Measurements from ENCODE around the gene NAA20. TPM values are rescaled to one million over a fixed set of nuclear protein-coding genes. Genes with fewer than 3 reads are reported as not detected.

The NAA20 gene
- total RNA-seq, 1 experiment from 2014 or later: 113 TPM

DNA sequence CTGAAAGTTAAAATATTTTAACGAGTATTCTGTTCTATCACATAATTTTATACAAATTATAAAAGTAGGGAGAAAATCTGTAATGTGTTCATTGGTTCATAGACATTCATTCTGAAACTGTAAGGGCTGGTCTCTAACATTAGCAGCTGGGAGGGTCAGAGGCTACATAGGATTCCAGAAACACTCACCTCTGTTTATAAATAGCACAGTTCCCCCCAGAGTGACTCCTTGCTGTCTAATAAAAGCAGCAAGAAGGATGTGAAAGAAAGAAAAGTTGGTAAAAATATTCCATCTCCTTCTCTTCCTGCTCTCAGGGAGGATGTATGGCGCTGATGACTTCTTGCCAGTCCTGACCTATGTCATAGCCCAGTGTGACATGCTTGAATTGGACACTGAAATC is 25.3 kb upstream of the NAA20 start:
- H3K79me2 ChIP-seq (ENCODE audit: low read length): peaks cover 83% of the 10 kb centered on the region

DNA sequence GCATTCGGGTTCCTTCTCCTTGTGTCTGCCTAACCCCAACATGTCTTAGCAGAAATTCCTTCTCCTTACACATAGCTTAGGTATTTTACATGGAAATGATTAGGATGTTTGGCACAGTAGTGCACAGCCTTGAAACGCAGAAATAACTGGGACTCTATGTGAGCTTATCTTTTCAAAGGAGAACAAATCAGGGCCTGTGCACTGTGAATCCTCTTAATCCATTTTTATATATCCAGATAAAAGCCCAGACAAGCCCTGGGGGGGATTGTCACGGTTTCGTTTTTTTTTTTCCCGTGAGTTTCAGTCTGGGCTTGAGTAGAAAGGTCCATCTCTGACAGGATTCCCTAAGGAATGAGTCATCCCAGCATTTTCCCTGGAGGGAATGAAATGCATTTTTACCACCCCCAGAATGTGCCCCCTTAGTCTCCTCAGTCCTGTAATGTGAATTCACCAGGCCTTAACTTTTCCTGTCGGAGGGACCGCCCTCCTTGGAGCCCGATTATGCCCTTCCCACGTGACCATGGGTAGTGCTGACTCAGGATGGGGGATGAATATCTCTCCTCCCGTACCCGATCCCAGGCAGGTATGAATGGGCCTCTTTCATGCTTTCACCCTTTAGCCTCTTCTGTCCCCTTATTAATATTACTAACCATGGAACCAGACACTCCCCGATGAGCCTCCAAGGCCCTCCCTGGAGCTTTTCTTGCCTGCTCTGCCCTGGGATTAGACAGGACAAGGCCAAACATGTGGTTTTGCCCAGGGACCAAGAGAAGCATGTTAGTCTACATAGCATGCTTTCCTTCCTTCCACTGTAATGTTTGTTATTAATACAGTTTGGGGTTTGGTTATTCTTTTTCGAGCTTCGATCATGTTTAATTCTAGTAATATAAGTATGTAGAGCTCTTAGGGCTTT is 23.9 kb upstream of the NAA20 start:
- Histone ChIP-seq H3K9me3 (ENCODE audit: low read length) (no peaks in the 10 kb centered on the region), H3K9ac (ENCODE audit: low read length) (peak overlapping the region; percentile 81), H3K36me3 (ENCODE audit: low read depth, low read length) (peaks cover 60% of the 10 kb centered on the region), H3K9me2 (replicated peaks; ENCODE audit: low read length) (no peaks in the 10 kb centered on the region), H4K20me1 (ENCODE audit: low read length) (no peaks in the 10 kb centered on the region), H3K27ac (ENCODE audit: low read length) (peak overlapping the region; percentile 96), H3K27me3 (ENCODE audit: low read length) (no peaks in the 10 kb centered on the region), H3K4me1 (ENCODE audit: insufficient read depth, low read length) (peaks cover 55% of the 10 kb centered on the region), H3K4me3 (ENCODE audit: low read length) (peak overlapping the region; percentile 52), H3K4me2 (ENCODE audit: low read length) (peak overlapping the region; percentile 80), H2AFZ (ENCODE audit: low read length) (peak overlapping the region; percentile 20; the same call in 1 of the 2 replicates), H3F3A (ENCODE audit: low read length, unreplicated experiment) (peaks cover 16% of the 10 kb centered on the region), H3K79me2 (ENCODE audit: low read length) (peaks cover 73% of the 10 kb centered on the region)
- ChIA-PET POLR2A (ENCODE audit: unreplicated experiment) (interaction anchor here (0.5 to 2.5 kb wide), 11 partner anchors 8 to 279 kb away, joined by 4 to 34 read pairs (median 8); partner anchors contain the start of gene RIN2), CTCF (interaction anchor here (0.5 to 1.1 kb wide), 10 partner anchors 11 to 1104 kb away, joined by 3 to 8 read pairs (median 4); no protein-coding TSS in a partner anchor)
- DNase-seq (peak; percentile 91), ATAC-seq (peak; percentile 67)
- TSS peak; percentile 89 for BruUV-seq (replicated peaks)
- intact Hi-C loops (cut with micrococcal nuclease): loop anchor here (1.0 to 5.0 kb wide), 3 partner anchors 16 to 178 kb away; no protein-coding TSS in a partner anchor
- TF ChIP-seq EZH2phosphoT487 (IDR thresholded peaks at IDR 0.05; ENCODE audit: borderline replicate concordance, low read length): no peak
- TF ChIP-seq CTCF (conservative IDR thresholded peaks at IDR 0.05; ENCODE audit: low read depth, low read length): no peak
- no peak for TF ChIP-seq EZH2 (IDR thresholded peaks at IDR 0.05; ENCODE audit: low read length, unreplicated experiment)

More for the DNA sequence above, 25.3 kb upstream of the NAA20 start:
- H3K4me3 ChIP-seq (ENCODE audit: low read length): 0 out of 2 replicates have a peak overlapping the region, but pooled peaks have one; percentile 52
- POLR2A ChIA-PET (ENCODE audit: unreplicated experiment): interaction anchor here (2.5 kb wide), 1 partner anchor 17 kb away, joined by 12 read pairs; no protein-coding TSS in a partner anchor
- 0 out of 2 replicates have a peak overlapping the region, but pooled peaks have one; percentile 81 for H3K9ac ChIP-seq (ENCODE audit: low read length)
- H4K20me1 ChIP-seq (ENCODE audit: low read length): no peaks in the 10 kb centered on the region
- no peaks in the 10 kb centered on the region for H3K9me3 ChIP-seq (ENCODE audit: low read length)
- DNase-seq: no peak
- H2AFZ ChIP-seq (ENCODE audit: low read length): no peak overlapping the region
- no peak for ATAC-seq
- peak overlapping the region; percentile 80 for H3K4me2 ChIP-seq (ENCODE audit: low read length)
- H3K27ac ChIP-seq (ENCODE audit: low read length): peak overlapping the region; percentile 96
- H3F3A ChIP-seq (ENCODE audit: low read length, unreplicated experiment): peaks cover 16% of the 10 kb centered on the region
- peaks cover 55% of the 10 kb centered on the region for H3K4me1 ChIP-seq (ENCODE audit: insufficient read depth, low read length)
- H3K27me3 ChIP-seq (ENCODE audit: low read length): no peaks in the 10 kb centered on the region
- CTCF ChIA-PET: no interaction called here
- H3K9me2 ChIP-seq (replicated peaks; ENCODE audit: low read length): no peaks in the 10 kb centered on the region
- TF ChIP-seq EZH2 (IDR thresholded peaks at IDR 0.05; ENCODE audit: low read length, unreplicated experiment) (no peak), CTCF (conservative IDR thresholded peaks at IDR 0.05; ENCODE audit: low read depth, low read length) (no peak), EZH2phosphoT487 (IDR thresholded peaks at IDR 0.05; ENCODE audit: borderline replicate concordance, low read length) (no peak)
- BruUV-seq (replicated peaks): no TSS peak
- peaks cover 63% of the 10 kb centered on the region for H3K36me3 ChIP-seq (ENCODE audit: low read depth, low read length)
- intact Hi-C loops (cut with micrococcal nuclease): loop anchor here (5.0 kb wide), 1 partner anchor 105 kb away; no protein-coding TSS in a partner anchor

Measured in PC-3 (cell line).